Right atrium auricular region (tissue), 2 donors: Measurements from ENCODE around the gene AMHR2. TPM values are rescaled to one million over a fixed set of nuclear protein-coding genes. Genes with fewer than 3 reads are reported as not detected.

Source experiments
- DNase-seq: peaks from one replicate; pipeline ENCODE4 v3.0.0-alpha.2; 2019; ENCODE audit warnings: low spot score
- H3K27ac ChIP-seq, 2 donors: fragments of 200-600 bp; sonication (generic); 1 replicate in 1 of 2; 2 replicates in 1 of 2; pipeline ENCODE4 v1.5.1; 2016 to 2019
- H3K27me3 ChIP-seq, 2 donors: fragments of 200-600 bp; sonication (generic); one replicate each; pipeline versions ENCODE4 v1.5.1 to v1.6.0; 2017 to 2019
- H3K36me3 ChIP-seq: fragments of 200-600 bp; sonication (generic); one replicate; pipeline ENCODE4 v1.5.1; 2016
- H3K4me1 ChIP-seq, 2 donors: fragments of 200-600 bp; sonication (generic); one replicate each; pipeline versions ENCODE4 v1.5.1 to v1.6.0; 2017 to 2019
- H3K4me3 ChIP-seq, 2 donors: fragments of 200-600 bp; sonication (generic); 1 replicate in 1 of 2; 2 replicates in 1 of 2; pipeline ENCODE4 v1.5.1; 2017 to 2019; ENCODE audit warnings: mild to moderate bottlenecking in 1 of 2, moderate library complexity in 1 of 2
- H3K9me3 ChIP-seq, 2 donors: fragments of 200-600 bp; sonication (generic); one replicate each; pipeline ENCODE4 v1.5.1; 2019
- CTCF ChIP-seq, 2 donors: fragments of 200-600 bp; sonication (generic); IDR thresholded peaks; one replicate each; pipeline ENCODE4 v1.5.1; 2019; ENCODE audit warnings: antibody characterized with exemption in 2 of 2
- total RNA-seq, 2 donors: library from RNA; depleted of rRNA; stranded (reverse); fragments of >200 nt; gene quantifications; one replicate each; pipeline ENCODE4 v1.1.0, GENCODE V29; 2016

The AMHR2 gene
- total RNA-seq, 2 donors from 2014 or later = 0.37 to 0.47 TPM

GRCh38 chr12:53467880-53468279, 44.2 kb downstream of the AMHR2 start:
- no peak overlapping the region for H3K27ac ChIP-seq
- H3K27me3 ChIP-seq = no peaks in the 10 kb centered on the region
- no peak for TF ChIP-seq CTCF (IDR thresholded peaks at IDR 0.05)
- DNase-seq = no peak
- peaks cover 0 to 64% of the 10 kb centered on the region in 2 donors for H3K4me1 ChIP-seq
- no peaks in the 10 kb centered on the region for H3K9me3 ChIP-seq
- peaks cover 100% of the 10 kb centered on the region for H3K36me3 ChIP-seq
- H3K4me3 ChIP-seq = no peak overlapping the region

GRCh38 chr12:53468282-53468681, 44.6 kb downstream of the AMHR2 start:
- peaks cover 98% of the 10 kb centered on the region for H3K36me3 ChIP-seq
- no peak for TF ChIP-seq CTCF (IDR thresholded peaks at IDR 0.05)
- no peak overlapping the region for H3K27ac ChIP-seq
- no peaks in the 10 kb centered on the region for H3K27me3 ChIP-seq
- H3K4me3 ChIP-seq = no peak overlapping the region
- peaks cover 0 to 64% of the 10 kb centered on the region in 2 donors for H3K4me1 ChIP-seq
- no peaks in the 10 kb centered on the region for H3K9me3 ChIP-seq
- no peak for DNase-seq

GRCh38 chr12:53472056-53472582, 48.5 kb downstream of the AMHR2 start:
- TF ChIP-seq CTCF (IDR thresholded peaks at IDR 0.05) = no peak
- H3K4me3 ChIP-seq = no peak overlapping the region
- H3K4me1 ChIP-seq = peaks cover 0 to 68% of the 10 kb centered on the region in 2 donors
- no peak for DNase-seq
- peaks cover 97% of the 10 kb centered on the region for H3K36me3 ChIP-seq
- no peaks in the 10 kb centered on the region for H3K9me3 ChIP-seq
- H3K27me3 ChIP-seq = no peaks in the 10 kb centered on the region
- no peak overlapping the region for H3K27ac ChIP-seq

- H3K27me3 ChIP-seq = no peaks in the 10 kb centered on the region
- DNase-seq = no peak
- peaks cover 0 to 78% of the 10 kb centered on the region in 2 donors for H3K4me1 ChIP-seq
- H3K27ac ChIP-seq = no peak overlapping the region
- peaks cover 97% of the 10 kb centered on the region for H3K36me3 ChIP-seq
- H3K4me3 ChIP-seq = no peak overlapping the region
- H3K9me3 ChIP-seq = no peaks in the 10 kb centered on the region
- TF ChIP-seq CTCF (IDR thresholded peaks at IDR 0.05) = no peak
These were observed 50.4 kb downstream of the AMHR2 start for GRCh38 chr12:53474077-53474476.

- H3K4me1 ChIP-seq = peaks cover 0 to 74% of the 10 kb centered on the region in 2 donors
- no peak overlapping the region for H3K4me3 ChIP-seq
These were observed 51.2 kb downstream of the AMHR2 start for GRCh38 chr12:53474819-53475218.

More at GRCh38 chr12:53474819-53475218, 51.2 kb downstream of the AMHR2 start:
- Histone ChIP-seq H3K27ac (no peak overlapping the region), H3K27me3 (no peaks in the 10 kb centered on the region), H3K9me3 (no peaks in the 10 kb centered on the region), H3K36me3 (peaks cover 97% of the 10 kb centered on the region)
- no peak for DNase-seq
- no peak for TF ChIP-seq CTCF (IDR thresholded peaks at IDR 0.05)
